AG10803 (cell line): ENCODE data around the gene MAGIX.

Source experiments
- DNase-seq: peaks from one replicate; pipeline ENCODE4 v3.0.0; 2010; ENCODE audit warnings: low read depth
- H3K4me3 ChIP-seq: 2 replicates; pipeline ENCODE4 v1.5.1; 2011; ENCODE audit warnings: mild to moderate bottlenecking, low read length, control low read depth
- CTCF ChIP-seq: conservative IDR thresholded peaks from 2 replicates; pipeline ENCODE4 v1.5.1; 2011; ENCODE audit warnings: mild to moderate bottlenecking, low read length, control low read depth, inconsistent platforms

Gene MAGIX

DNA sequence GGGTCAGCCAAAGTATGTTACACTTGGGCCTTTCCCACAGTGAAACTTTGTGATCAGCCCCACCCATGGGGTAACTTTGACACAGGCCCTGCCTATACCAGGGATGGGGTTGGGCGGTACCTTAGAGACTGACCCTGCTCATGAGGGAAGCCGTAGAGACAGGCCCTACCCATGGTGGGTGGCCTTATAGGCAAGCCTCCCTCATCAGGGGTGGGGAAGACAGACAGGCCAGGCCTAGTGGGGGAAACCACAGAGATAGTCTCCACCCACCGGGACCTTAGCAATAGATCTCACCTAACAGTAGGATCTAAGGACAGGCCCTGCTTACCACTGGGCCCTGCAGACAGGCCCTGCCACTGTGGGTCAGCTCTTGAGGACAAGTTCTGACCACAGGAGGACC lies 16.0 kb downstream of the MAGIX start:
- DNase-seq = no peak
- no peak overlapping the region for H3K4me3 ChIP-seq
- no peak for TF ChIP-seq CTCF

DNA sequence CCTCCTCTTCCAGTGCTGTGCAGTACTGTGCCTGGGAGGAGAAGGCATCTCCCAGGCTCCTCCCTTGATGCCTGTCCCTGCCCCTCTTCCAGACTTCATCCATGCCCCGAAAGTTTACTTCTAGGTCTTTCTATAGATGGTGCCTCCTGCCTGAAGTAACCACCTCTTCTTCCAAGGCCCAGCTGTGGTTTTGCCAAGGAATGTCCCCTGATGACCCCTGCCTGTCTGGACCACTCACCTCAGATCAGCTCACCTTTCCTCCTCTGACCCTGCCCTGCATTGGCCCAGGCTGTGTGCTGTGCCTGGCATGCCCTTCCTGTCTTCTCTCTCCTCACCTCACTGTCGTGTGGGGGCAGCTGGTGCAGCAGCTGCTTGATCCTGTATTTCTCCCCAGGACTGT lies 16.8 kb downstream of the MAGIX start:
- DNase-seq = no peak
- H3K4me3 ChIP-seq = no peak overlapping the region
- TF ChIP-seq CTCF = no peak

GRCh38 chrX:49183701-49184281 lies 21.2 kb downstream of the MAGIX start:
- DNase-seq = no peak
- TF ChIP-seq CTCF = no peak
- peak overlapping the region; percentile 35 for H3K4me3 ChIP-seq

GRCh38 chrX:49184294-49185281 lies 22.0 kb downstream of the MAGIX start:
- H3K4me3 ChIP-seq = peak overlapping the region; percentile 73
- peak; percentile 81 for DNase-seq
- TF ChIP-seq CTCF = no peak

GRCh38 chrX:49186125-49187027 lies 23.8 kb downstream of the MAGIX start, which contains the start of gene PRICKLE3:
Gene PRICKLE3 (minus strand): TSS chrX:49186373. CDS start chrX:49186297, 76 bp downstream.
- peak within 1 kb of the TSS; percentile 73 for H3K4me3 ChIP-seq
- peak; percentile 21; the same call in 1 of the 2 replicates for TF ChIP-seq CTCF
- DNase-seq = peak; percentile 52

DNA sequence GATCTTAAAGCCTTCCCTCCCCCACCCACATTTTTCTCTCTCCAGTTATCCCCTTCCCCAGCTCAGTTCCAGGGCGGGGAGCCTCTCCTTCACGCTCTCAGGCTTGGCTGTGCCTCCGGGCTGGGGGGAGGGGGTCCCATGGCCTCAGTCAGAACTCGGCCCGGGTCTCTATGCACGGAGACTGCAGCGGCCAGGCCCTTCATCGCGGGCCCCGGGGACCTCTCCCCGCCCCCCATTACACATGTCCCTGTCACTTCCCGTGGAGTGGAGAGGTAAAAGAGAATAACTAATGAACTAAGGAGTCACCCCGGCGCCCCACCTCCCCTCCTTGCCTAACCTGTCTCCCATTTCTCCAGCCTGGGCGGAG lies 24.5 kb downstream of the MAGIX start:
- no peak for TF ChIP-seq CTCF
- no peak for DNase-seq
- no peak overlapping the region for H3K4me3 ChIP-seq
